B cell (primary cell): ENCODE results near the gene MLLT3. TPM values are rescaled to one million over a fixed set of nuclear protein-coding genes. Genes with fewer than 3 reads are reported as not detected.

Experiments used
- ATAC-seq: fragments of 200-7000 bp; cut with Tn5 transposase; one replicate; pipeline ENCODE4 v1.10.0; 2021; ENCODE audit warnings: low read depth, mild to moderate bottlenecking, moderate number of reproducible peaks, moderate library complexity
- CTCF ChIA-PET: fragments of 350-600 bp; sonication (Branson Sonifier 250); formaldehyde crosslinking; loops from one replicate; lab custom pipeline; 2021; ENCODE audit warnings: antibody characterized with exemption, inconsistent platforms; lab: Charles Lee
- POLR2A ChIA-PET: fragments of 350-600 bp; sonication (Branson Sonifier 250); formaldehyde crosslinking; loops from one replicate; lab custom pipeline; 2021; ENCODE audit warnings: antibody characterized with exemption; lab: Charles Lee
- DNase-seq: peaks from one replicate; pipeline ENCODE4 v3.0.0; 2013
- H2AFZ ChIP-seq: 2 replicates; pipeline ENCODE4 v1.6.1; 2012; ENCODE audit warnings: mild to moderate bottlenecking, low read depth, low read length; ENCODE audit not compliant: insufficient read depth, poor library complexity, severe bottlenecking
- H3K27ac ChIP-seq, 2 donors: 1 replicate in 1 of 2; 2 replicates in 1 of 2; pipeline ENCODE4 v1.5.1; 2012 to 2013; ENCODE audit warnings: low read length in 2 of 2, mild to moderate bottlenecking in 2 of 2, moderate library complexity in 1 of 2
- H3K27me3 ChIP-seq, 4 experiments: fragments of 200-600 bp in 1 of 4; sonication (generic) in 1 of 4; replicated peaks in 1 of 4; 1 replicate in 2 of 4; 2 replicates in 2 of 4; pipeline versions ENCODE4 v1.6.1 to v1.7.0; 2013 to 2016; ENCODE audit warnings: low read length in 3 of 4, mild to moderate bottlenecking in 2 of 4, mixed read lengths in 1 of 4, moderate library complexity in 1 of 4; ENCODE audit not compliant: insufficient read depth in 4 of 4, control insufficient read depth in 3 of 4; ENCODE audit errors: control extremely low read depth in 1 of 4
- H3K36me3 ChIP-seq, 2 experiments: replicated peaks in 1 of 2; 1 replicate in 1 of 2; 2 replicates in 1 of 2; pipeline versions ENCODE4 v1.6.1 to v1.7.1; 2013; ENCODE audit warnings: low read length in 1 of 2; ENCODE audit not compliant: insufficient read depth in 2 of 2, control insufficient read depth in 1 of 2; ENCODE audit errors: control extremely low read depth in 1 of 2, extremely low read depth in 1 of 2
- H3K4me1 ChIP-seq, 2 donors: fragments of 200-600 bp in 1 of 2; sonication (generic) in 1 of 2; 1 replicate in 1 of 2; 2 replicates in 1 of 2; pipeline versions ENCODE4 v1.5.1 to v1.6.1; 2013 to 2017; ENCODE audit warnings: low read length in 2 of 2; ENCODE audit not compliant: control insufficient read depth in 2 of 2, insufficient read depth in 2 of 2
- H3K4me2 ChIP-seq: replicated peaks from 2 replicates; pipeline ENCODE3; 2012; ENCODE audit warnings: mild to moderate bottlenecking, low read depth, low read length; ENCODE audit not compliant: poor library complexity, severe bottlenecking
- H3K4me3 ChIP-seq, 5 experiments: fragments of 200-600 bp in 1 of 5; sonication (generic) in 1 of 5; 1 replicate in 3 of 5; 2 replicates in 2 of 5; pipeline versions ENCODE4 v1.5.1 to v1.7.0; 2011 to 2016; ENCODE audit warnings: low read length in 4 of 5, mild to moderate bottlenecking in 4 of 5, low read depth in 2 of 5, control low read depth in 1 of 5, moderate library complexity in 1 of 5; ENCODE audit not compliant: insufficient read depth in 1 of 5; ENCODE audit errors: control extremely low read depth in 1 of 5, extremely low read depth in 1 of 5
- H3K79me2 ChIP-seq: fragments of 200-600 bp; sonication (generic); one replicate; pipeline ENCODE4 v1.6.0; 2016; ENCODE audit warnings: low read length; ENCODE audit not compliant: control insufficient read depth, insufficient read depth
- H3K9ac ChIP-seq: fragments of 200-600 bp; sonication (generic); 2 replicates; pipeline ENCODE4 v1.6.1; 2017; ENCODE audit warnings: mild to moderate bottlenecking, low read length, moderate library complexity
- H3K9me3 ChIP-seq, 3 donors: one replicate each; pipeline versions ENCODE4 v1.6.1 to v1.7.1; 2013; ENCODE audit warnings: low read length in 2 of 3; ENCODE audit not compliant: control insufficient read depth in 2 of 3, insufficient read depth in 1 of 3; ENCODE audit errors: control extremely low read depth in 1 of 3
- H4K20me1 ChIP-seq: 2 replicates; pipeline ENCODE4 v1.6.0; 2012; ENCODE audit warnings: mild to moderate bottlenecking, low read length; ENCODE audit not compliant: insufficient read depth, control insufficient read depth, poor library complexity, severe bottlenecking
- H3K27ac Mint-ChIP-seq: one replicate; pipeline ENCODE4 v1.8.0; 2021; ENCODE audit warnings: mixed read lengths
- H3K27me3 Mint-ChIP-seq: one replicate; pipeline ENCODE4 v1.8.0; 2021; ENCODE audit warnings: mixed read lengths
- H3K4me1 Mint-ChIP-seq: one replicate; pipeline ENCODE4 v1.8.0; 2021; ENCODE audit warnings: mixed read lengths
- H3K4me3 Mint-ChIP-seq: one replicate; pipeline ENCODE4 v1.8.0; 2021; ENCODE audit warnings: mixed read lengths
- H3K9me3 Mint-ChIP-seq: one replicate; pipeline ENCODE4 v1.8.0; 2022; ENCODE audit warnings: mixed read lengths; ENCODE audit not compliant: insufficient read depth
- CTCF ChIP-seq: fragments of 200-600 bp; IDR thresholded peaks from one replicate; pipeline ENCODE4 v1.8.0; 2022; ENCODE audit warnings: antibody characterized with exemption, mild to moderate bottlenecking
- EZH2 ChIP-seq: IDR thresholded peaks from 2 replicates; pipeline ENCODE4 v1.6.1; 2012; ENCODE audit warnings: borderline replicate concordance, low read depth, mild to moderate bottlenecking, moderate library complexity, low read length; ENCODE audit not compliant: insufficient read depth, poor library complexity, severe bottlenecking
- WGBS: methylation state at CpG from one replicate; pipeline ENCODE4 v1.1.5; 2013; ENCODE audit warnings: missing lambda C conversion rate; ENCODE audit not compliant: insufficient coverage; 5-methylcytosine and 5-hydroxymethylcytosine counted together
- intact Hi-C: fragments of 100-400 bp; cut with micrococcal nuclease; formaldehyde crosslinking; loops from one replicate; pipeline ENCODE4 v1.10.0; 2022
- polyA plus RNA-seq: library from polyadenylated mRNA; depleted of rRNA; stranded (reverse); fragments of >200 nt; gene quantifications from 2 replicates; pipeline ENCODE4 v1.2.3, GENCODE V29; 2012
- total RNA-seq, 2 donors: library from RNA; stranded (reverse); fragments of 120-200 nt in 1 of 2; gene quantifications; 1 replicate in 1 of 2; 2 replicates in 1 of 2; pipeline versions ENCODE4 v1.2.3 to v1.2.4, GENCODE V29; 2013 to 2022

MLLT3 gene
- total and polyA plus RNA-seq, 2 donors (not counting 1 experiment from before 2014, with no cell fraction given) = 3.4 to 3.6 TPM

GRCh38 chr9:20619487-20620200 lies 2.7 kb downstream of the MLLT3 start:
- Mint-ChIP-seq H3K9me3 (no peaks in the 10 kb centered on the region), H3K27ac (peak overlapping the region; percentile 39), H3K4me3 (peak overlapping the region; percentile 73), H3K4me1 (peaks cover 34% of the 10 kb centered on the region), H3K27me3 (peaks cover 8% of the 10 kb centered on the region)
- no peak for DNase-seq
- no peaks in the 10 kb centered on the region for H3K36me3 ChIP-seq
- 16% methylated on average over 2 of the region's 15 CpGs for WGBS
- ChIA-PET POLR2A (interaction anchor here (0.7 kb wide), 1 partner anchor 185 kb away, joined by 4 read pairs; no protein-coding TSS in a partner anchor), CTCF (interaction anchor here (2.9 kb wide), 1 partner anchor 321 kb away, joined by 10 read pairs; no protein-coding TSS in a partner anchor)
- H2AFZ ChIP-seq = peak overlapping the region; percentile 88
- H3K4me2 ChIP-seq = peak overlapping the region; percentile 96
- H3K4me1 ChIP-seq = peaks cover 21 to 39% of the 10 kb centered on the region in 2 donors
- no peak for TF ChIP-seq EZH2
- no peak for TF ChIP-seq CTCF
- intact Hi-C loops = loop anchor here (5.0 kb wide), 4 partner anchors 413 to 718 kb away; partner anchors contain the start of genes HACD4 and KLHL9
- H4K20me1 ChIP-seq = no peaks in the 10 kb centered on the region
- no peak overlapping the region for H3K9ac ChIP-seq
- H3K9me3 ChIP-seq = peaks cover 0 to 4% (median 0%) of the 10 kb centered on the region in 3 donors
- no peak overlapping the region for H3K27ac ChIP-seq
- peaks cover 0 to 15% (median 6%) of the 10 kb centered on the region in 4 experiments for H3K27me3 ChIP-seq
- H3K4me3 ChIP-seq = peak overlapping the region in 4 of 5 experiments; percentile 3 to 96 (median 91)
- H3K79me2 ChIP-seq = no peaks in the 10 kb centered on the region
- no peak for ATAC-seq

- H3K36me3 ChIP-seq = no peaks in the 10 kb centered on the region
- H3K4me2 ChIP-seq = no peak overlapping the region
- Mint-ChIP-seq H3K4me3 (no peak overlapping the region), H3K27ac (no peak overlapping the region), H3K4me1 (peaks cover 22% of the 10 kb centered on the region), H3K9me3 (no peaks in the 10 kb centered on the region), H3K27me3 (peaks cover under 1% of the 10 kb centered on the region)
- ChIA-PET CTCF (interaction anchor here (2.9 kb wide), 1 partner anchor 323 kb away, joined by 10 read pairs; no protein-coding TSS in a partner anchor), POLR2A (no interaction called here)
- no peaks in the 10 kb centered on the region for H4K20me1 ChIP-seq
- no peak overlapping the region for H3K4me3 ChIP-seq
- H3K27me3 ChIP-seq = peaks cover 0 to 7% (median 2%) of the 10 kb centered on the region in 4 experiments
- peaks cover 0 to 4% (median 0%) of the 10 kb centered on the region in 3 donors for H3K9me3 ChIP-seq
- H3K9ac ChIP-seq = no peak overlapping the region
- ATAC-seq (no peak), DNase-seq (no peak)
- no CpG with 5 or more reads among the region's 2 CpGs for WGBS
- H3K27ac ChIP-seq = no peak overlapping the region
- intact Hi-C loops = no loop called here
- no peaks in the 10 kb centered on the region for H3K79me2 ChIP-seq
- H2AFZ ChIP-seq = no peak overlapping the region
- H3K4me1 ChIP-seq = peaks cover 8 to 26% of the 10 kb centered on the region in 2 donors
- TF ChIP-seq CTCF (no peak), EZH2 (no peak)
These were observed 3.9 kb downstream of the MLLT3 start for GRCh38 chr9:20618361-20618802.
